Right lobe of liver (tissue), 6 donors: ENCODE results near the gene PRRX2. TPM values are rescaled to one million over a fixed set of nuclear protein-coding genes. Genes with fewer than 3 reads are reported as not detected.
A peak's percentile ranks its signal among the peaks of the same experiment; 100 is the strongest.

Experiments used
- ATAC-seq, 4 donors: fragments of 200-7000 bp; cut with Tn5 transposase; one replicate each; pipeline ENCODE4 v1.9.1; 2020; ENCODE audit warnings: mild to moderate bottlenecking in 4 of 4, moderate library complexity in 4 of 4
- DNase-seq, 3 donors: peaks; one replicate each; pipeline ENCODE4 v3.0.0-alpha.2; 2020
- H3K27ac ChIP-seq, 3 donors: fragments of 200-600 bp; one replicate each; pipeline ENCODE4 v1.8.0; 2022
- H3K27me3 ChIP-seq, 2 donors: fragments of 200-600 bp; one replicate each; pipeline ENCODE4 v1.8.0; 2022
- H3K36me3 ChIP-seq, 4 donors: fragments of 200-600 bp; sonication (generic) in 1 of 4; one replicate each; pipeline versions ENCODE4 v1.5.1 to v1.8.0; 2017 to 2022; ENCODE audit warnings: control low read depth in 1 of 4
- H3K4me1 ChIP-seq, 4 donors: fragments of 200-600 bp; sonication (generic) in 1 of 4; one replicate each; pipeline versions ENCODE4 v1.5.1 to v1.8.0; 2017 to 2022; ENCODE audit warnings: control low read depth in 1 of 4
- H3K4me3 ChIP-seq, 3 donors: fragments of 200-600 bp; one replicate each; pipeline ENCODE4 v1.8.0; 2022
- H3K9me3 ChIP-seq, 4 donors: fragments of 200-600 bp; sonication (generic) in 1 of 4; one replicate each; pipeline versions ENCODE4 v1.5.1 to v1.8.0; 2017 to 2022; ENCODE audit warnings: control low read depth in 1 of 4
- POLR2A ChIP-seq: fragments of 450-650 bp; IDR thresholded peaks from one replicate; pipeline ENCODE4 v1.6.1; 2017; ENCODE audit warnings: antibody characterized with exemption, mild to moderate bottlenecking
- WGBS: methylation state at CpG from one replicate; pipeline ENCODE4 v1.1.6; 2018; ENCODE audit warnings: low coverage, low lambda C conversion rate; ENCODE audit not compliant: insufficient coverage; ENCODE audit errors: missing lambda C conversion rate; 5-methylcytosine and 5-hydroxymethylcytosine counted together
- intact Hi-C, 2 donors: fragments of 100-400 bp; cut with DNase I; formaldehyde crosslinking; loops; one replicate each; pipeline versions ENCODE4 v1.11.2 to v1.14.1; 2022
- total RNA-seq, 6 experiments: library from RNA; depleted of rRNA in 2 of 6; stranded (reverse); fragments of >200 nt in 2 of 6; fragmentation: NEBNext Ultra II Directional in 3 of 6; extraction: Animal tissue kit (Norgen Biotek cat#: 25700) in 3 of 6; gene quantifications; one replicate each; pipeline versions ENCODE4 v1.1.0 to v1.2.4, GENCODE V29; 2016 to 2023
- TF ChIP-seq, protein P1 (sequence below), 4 donors: fragments of 200-600 bp in 3 of 4; fragments of 450-650 bp in 1 of 4; IDR thresholded peaks; one replicate each; pipeline versions ENCODE4 v1.5.1 to v1.8.0; 2016 to 2022; ENCODE audit warnings: antibody characterized with exemption in 4 of 4, mild to moderate bottlenecking in 2 of 4
- donor health status: DM: no; HTN: yes; CAD: no.
- donor health status: DM: no; HTN: no; CAD: no.
- donor health status: DM: no; HTN: no; CAD: no.
- donor health status: DM: no; HTN: yes; CAD: no.
- donor health status: DM: no; HTN: yes; CAD: no.

The PRRX2 gene
- total RNA-seq, 6 experiments from 2014 or later: not detected

DNA sequence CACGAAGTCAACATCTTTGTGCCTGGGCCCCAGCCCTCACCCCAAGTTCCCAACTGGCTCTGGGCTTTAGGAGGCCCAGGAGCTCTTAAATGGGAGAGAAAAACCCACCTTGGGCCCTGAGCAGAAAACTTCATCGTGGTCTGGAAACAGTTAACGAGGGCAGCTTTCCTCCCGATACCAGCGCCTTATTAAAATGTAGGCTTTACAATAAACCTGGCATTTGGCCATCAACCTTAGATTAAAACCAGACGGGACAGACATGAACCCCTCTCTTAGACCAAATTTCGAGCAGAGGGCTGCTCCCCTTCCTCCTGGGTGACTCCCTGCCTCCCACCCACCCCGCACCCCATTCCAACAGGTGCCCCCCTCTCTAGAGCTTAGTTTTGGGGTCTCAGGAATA lies 39.4 kb downstream of the PRRX2 start:
- Histone ChIP-seq H3K4me3 (no peak overlapping the region), H3K27ac (no peak overlapping the region), H3K36me3 (no peaks in the 10 kb centered on the region), H3K4me1 (no peaks in the 10 kb centered on the region), H3K9me3 (no peaks in the 10 kb centered on the region), H3K27me3 (no peaks in the 10 kb centered on the region)
- ATAC-seq (no peak), DNase-seq (no peak)
- intact Hi-C loops: no loop called here
- 0% methylated on average over 1 of the region's 8 CpGs for WGBS
- TF ChIP-seq, protein P1, sequence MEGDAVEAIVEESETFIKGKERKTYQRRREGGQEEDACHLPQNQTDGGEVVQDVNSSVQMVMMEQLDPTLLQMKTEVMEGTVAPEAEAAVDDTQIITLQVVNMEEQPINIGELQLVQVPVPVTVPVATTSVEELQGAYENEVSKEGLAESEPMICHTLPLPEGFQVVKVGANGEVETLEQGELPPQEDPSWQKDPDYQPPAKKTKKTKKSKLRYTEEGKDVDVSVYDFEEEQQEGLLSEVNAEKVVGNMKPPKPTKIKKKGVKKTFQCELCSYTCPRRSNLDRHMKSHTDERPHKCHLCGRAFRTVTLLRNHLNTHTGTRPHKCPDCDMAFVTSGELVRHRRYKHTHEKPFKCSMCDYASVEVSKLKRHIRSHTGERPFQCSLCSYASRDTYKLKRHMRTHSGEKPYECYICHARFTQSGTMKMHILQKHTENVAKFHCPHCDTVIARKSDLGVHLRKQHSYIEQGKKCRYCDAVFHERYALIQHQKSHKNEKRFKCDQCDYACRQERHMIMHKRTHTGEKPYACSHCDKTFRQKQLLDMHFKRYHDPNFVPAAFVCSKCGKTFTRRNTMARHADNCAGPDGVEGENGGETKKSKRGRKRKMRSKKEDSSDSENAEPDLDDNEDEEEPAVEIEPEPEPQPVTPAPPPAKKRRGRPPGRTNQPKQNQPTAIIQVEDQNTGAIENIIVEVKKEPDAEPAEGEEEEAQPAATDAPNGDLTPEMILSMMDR (IDR thresholded peaks at IDR 0.05): no peak
- TF ChIP-seq POLR2A: no peak

DNA sequence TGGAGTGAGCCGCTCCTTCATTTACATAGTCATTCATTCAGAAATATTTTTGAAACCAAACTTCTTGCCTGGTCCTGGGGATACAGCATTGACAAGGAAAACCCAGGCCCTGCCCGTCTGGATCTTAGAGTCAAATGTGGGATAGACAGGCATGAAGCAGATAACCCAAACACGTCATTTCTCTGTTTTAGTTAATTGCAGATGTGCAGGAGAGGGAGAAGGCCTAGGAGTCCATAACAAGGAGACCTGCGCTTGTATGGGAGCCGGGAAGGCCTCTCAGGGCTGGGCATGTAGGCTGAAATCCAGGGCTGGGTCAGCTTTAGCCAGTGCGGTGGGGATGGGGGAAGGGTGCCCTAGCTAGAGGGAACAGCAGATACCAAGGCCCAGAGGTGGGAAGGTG lies 43.3 kb downstream of the PRRX2 start:
- no peak for DNase-seq
- H3K27me3 ChIP-seq: no peaks in the 10 kb centered on the region
- TF ChIP-seq, protein P1 (IDR thresholded peaks at IDR 0.05): no peak
- no peak for TF ChIP-seq POLR2A
- no peaks in the 10 kb centered on the region for H3K36me3 ChIP-seq
- no peak for ATAC-seq
- H3K4me1 ChIP-seq: no peaks in the 10 kb centered on the region
- no peaks in the 10 kb centered on the region for H3K9me3 ChIP-seq
- 68% methylated on average over 5 of the region's 6 CpGs for WGBS
- H3K4me3 ChIP-seq: no peak overlapping the region
- intact Hi-C loops: no loop called here
- no peak overlapping the region for H3K27ac ChIP-seq

- H3K4me3 ChIP-seq: no peak overlapping the region
- DNase-seq (no peak), ATAC-seq (peak in 1 of 4 donors; percentile 30)
- TF ChIP-seq, protein P1 (IDR thresholded peaks at IDR 0.05): no peak
- TF ChIP-seq POLR2A: no peak
- H3K9me3 ChIP-seq: no peaks in the 10 kb centered on the region
- H3K27ac ChIP-seq: no peak overlapping the region
- H3K36me3 ChIP-seq: no peaks in the 10 kb centered on the region
- H3K4me1 ChIP-seq: no peaks in the 10 kb centered on the region
- intact Hi-C loops: no loop called here
- 68% methylated on average over 7 of the region's 17 CpGs for WGBS
- no peaks in the 10 kb centered on the region for H3K27me3 ChIP-seq
Measured at GRCh38 chr9:129709438-129710168, 44.2 kb downstream of the PRRX2 start.

GRCh38 chr9:129710169-129710453 lies 44.7 kb downstream of the PRRX2 start:
- no peak overlapping the region for H3K27ac ChIP-seq
- H3K4me3 ChIP-seq: no peak overlapping the region
- TF ChIP-seq, protein P1 (IDR thresholded peaks at IDR 0.05): no peak
- DNase-seq (no peak), ATAC-seq (peak in 1 of 4 donors; percentile 12)
- WGBS: no CpG with 5 or more reads among the region's 3 CpGs
- H3K4me1 ChIP-seq: no peaks in the 10 kb centered on the region
- intact Hi-C loops: no loop called here
- H3K27me3 ChIP-seq: no peaks in the 10 kb centered on the region
- H3K36me3 ChIP-seq: no peaks in the 10 kb centered on the region
- no peaks in the 10 kb centered on the region for H3K9me3 ChIP-seq
